ENCODE measurements around the gene ANGPTL4.
"Not testable (repeated sequence)": the region's sequence is repeated elsewhere in the genome, so short reads cannot be mapped to it uniquely, and the experiment has no call there.

Gene ANGPTL4

GRCh38 chr19:8352134-8352827 lies 11.7 kb upstream of the ANGPTL4 start:
- TF ChIP-seq ZNF565 (CRISPR knock-in tag; conservative IDR thresholded peaks at IDR 0.05; ENCODE audit: low read depth) (no peak), ZNF8 (CRISPR knock-in tag; IDR thresholded peaks at IDR 0.05) (no peak), ZFP3 (CRISPR knock-in tag; IDR thresholded peaks at IDR 0.05) (no peak), ISL1 (CRISPR knock-in tag; IDR thresholded peaks at IDR 0.05) (no peak), CSDC2 (CRISPR knock-in tag; IDR thresholded peaks at IDR 0.05) (no peak), ZNF70 (CRISPR knock-in tag; IDR thresholded peaks at IDR 0.05) (no peak), RARB (CRISPR knock-in tag; IDR thresholded peaks at IDR 0.05) (no peak), ZC3H10 (CRISPR knock-in tag; IDR thresholded peaks at IDR 0.05) (no peak), POU6F1 (CRISPR knock-in tag; IDR thresholded peaks at IDR 0.05; ENCODE audit: borderline replicate concordance, low read depth) (no peak), TCF4 (CRISPR knock-in tag; IDR thresholded peaks at IDR 0.05; ENCODE audit: borderline replicate concordance) (no peak), PPARA (CRISPR knock-in tag; IDR thresholded peaks at IDR 0.05; ENCODE audit: borderline replicate concordance) (no peak), PATZ1 (CRISPR knock-in tag; IDR thresholded peaks at IDR 0.05; ENCODE audit: borderline replicate concordance) (no peak), BACH2 (CRISPR knock-in tag; IDR thresholded peaks at IDR 0.05; ENCODE audit: borderline replicate concordance) (no peak), ESRRG (CRISPR knock-in tag; IDR thresholded peaks at IDR 0.05) (no peak), CREB5 (CRISPR knock-in tag; IDR thresholded peaks at IDR 0.05; ENCODE audit: low read depth) (no peak), ARNTL (CRISPR knock-in tag; IDR thresholded peaks at IDR 0.05; ENCODE audit: borderline replicate concordance, low read depth) (no peak), TOX (CRISPR knock-in tag; IDR thresholded peaks at IDR 0.05; ENCODE audit: borderline replicate concordance) (no peak), CSRNP3 (CRISPR knock-in tag; IDR thresholded peaks at IDR 0.05) (no peak)
- peak; percentile 12 for ATAC-seq

- ATAC-seq, result not testable (repeated sequence)
These were observed 11.1 kb upstream of the ANGPTL4 start for GRCh38 chr19:8352845-8353244.

- TF ChIP-seq ZNF70 (CRISPR knock-in tag; IDR thresholded peaks at IDR 0.05) (no peak), ZNF565 (CRISPR knock-in tag; conservative IDR thresholded peaks at IDR 0.05; ENCODE audit: low read depth) (no peak), ZFP3 (CRISPR knock-in tag; IDR thresholded peaks at IDR 0.05) (no peak), POU6F1 (CRISPR knock-in tag; IDR thresholded peaks at IDR 0.05; ENCODE audit: borderline replicate concordance, low read depth) (no peak)
- peak; percentile 76 for ATAC-seq
These were observed 8.1 kb upstream of the ANGPTL4 start for GRCh38 chr19:8355631-8356402.

GRCh38 chr19:8357007-8357521 lies 6.9 kb upstream of the ANGPTL4 start:
- ATAC-seq, result no peak
- TF ChIP-seq POU6F1 (CRISPR knock-in tag; IDR thresholded peaks at IDR 0.05; ENCODE audit: borderline replicate concordance, low read depth) (no peak), CREB5 (CRISPR knock-in tag; IDR thresholded peaks at IDR 0.05; ENCODE audit: low read depth) (no peak), PATZ1 (CRISPR knock-in tag; IDR thresholded peaks at IDR 0.05; ENCODE audit: borderline replicate concordance) (no peak), ZFP3 (CRISPR knock-in tag; IDR thresholded peaks at IDR 0.05) (no peak), ZNF70 (CRISPR knock-in tag; IDR thresholded peaks at IDR 0.05) (no peak)

Measured in SK-N-SH treated with all-trans-retinoic acid at 6 μM for 48 hours (cell line).